ENCODE data around the gene BAIAP3.

BAIAP3 gene

DNA sequence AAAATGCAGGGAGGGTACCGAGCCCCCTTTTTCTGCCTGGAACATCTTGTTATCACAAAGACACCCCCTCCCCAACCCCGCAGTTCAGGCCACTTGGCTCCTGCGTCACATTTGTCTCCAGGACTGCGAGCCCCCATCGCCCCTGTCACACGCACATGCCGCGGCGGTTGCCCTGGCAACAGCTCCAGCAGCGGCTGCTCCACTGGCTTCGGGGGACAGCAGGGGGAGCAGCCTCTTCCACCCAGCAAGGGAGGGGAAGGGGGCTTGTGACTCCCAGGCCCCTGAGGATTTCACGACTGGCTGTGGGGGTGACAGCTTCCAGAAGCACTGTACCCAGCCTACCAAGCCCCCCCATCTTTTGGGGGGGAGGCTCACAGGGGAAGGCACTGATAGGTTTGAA is 2.6 kb downstream of the BAIAP3 start:
- Histone ChIP-seq H3K36me3 (ENCODE audit: control insufficient read depth, insufficient read depth, low read length) (no peaks in the 10 kb centered on the region), H3K27me3 (replicated peaks; ENCODE audit: control insufficient read depth, insufficient read depth, low read length) (peaks cover 3% of the 10 kb centered on the region; the same call in 1 of the 2 replicates), H3K4me3 (replicated peaks; ENCODE audit: low read depth, low read length) (no peak overlapping the region)
- DNase-seq (ENCODE audit: extremely low read depth, insufficient read length) = no peak
- TF ChIP-seq, protein P1, sequence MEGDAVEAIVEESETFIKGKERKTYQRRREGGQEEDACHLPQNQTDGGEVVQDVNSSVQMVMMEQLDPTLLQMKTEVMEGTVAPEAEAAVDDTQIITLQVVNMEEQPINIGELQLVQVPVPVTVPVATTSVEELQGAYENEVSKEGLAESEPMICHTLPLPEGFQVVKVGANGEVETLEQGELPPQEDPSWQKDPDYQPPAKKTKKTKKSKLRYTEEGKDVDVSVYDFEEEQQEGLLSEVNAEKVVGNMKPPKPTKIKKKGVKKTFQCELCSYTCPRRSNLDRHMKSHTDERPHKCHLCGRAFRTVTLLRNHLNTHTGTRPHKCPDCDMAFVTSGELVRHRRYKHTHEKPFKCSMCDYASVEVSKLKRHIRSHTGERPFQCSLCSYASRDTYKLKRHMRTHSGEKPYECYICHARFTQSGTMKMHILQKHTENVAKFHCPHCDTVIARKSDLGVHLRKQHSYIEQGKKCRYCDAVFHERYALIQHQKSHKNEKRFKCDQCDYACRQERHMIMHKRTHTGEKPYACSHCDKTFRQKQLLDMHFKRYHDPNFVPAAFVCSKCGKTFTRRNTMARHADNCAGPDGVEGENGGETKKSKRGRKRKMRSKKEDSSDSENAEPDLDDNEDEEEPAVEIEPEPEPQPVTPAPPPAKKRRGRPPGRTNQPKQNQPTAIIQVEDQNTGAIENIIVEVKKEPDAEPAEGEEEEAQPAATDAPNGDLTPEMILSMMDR (IDR thresholded peaks at IDR 0.05; ENCODE audit: insufficient read depth, low read length, poor library complexity, severe bottlenecking) = peak; percentile 15

DNA sequence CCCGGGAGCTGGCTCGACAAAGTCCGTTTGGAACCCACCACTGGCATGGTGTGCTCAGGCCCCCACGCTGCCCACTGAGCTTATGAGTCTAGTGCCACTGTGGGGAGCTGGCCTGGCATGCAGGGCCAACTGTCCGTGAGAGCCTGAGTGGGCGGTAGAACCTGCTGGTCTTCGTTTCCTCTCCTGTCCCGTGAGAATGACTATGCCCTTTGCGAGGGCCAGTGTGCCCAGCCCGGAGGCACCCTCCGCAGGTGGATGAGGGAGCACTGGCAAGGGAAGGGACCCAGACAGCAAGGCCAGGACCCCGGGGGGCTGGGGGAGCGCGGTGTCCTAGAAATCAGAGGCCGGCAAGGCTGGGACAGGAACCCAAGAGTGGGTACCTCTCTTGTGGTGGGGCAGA is 3.2 kb downstream of the BAIAP3 start:
- TF ChIP-seq, protein P1 (IDR thresholded peaks at IDR 0.05; ENCODE audit: insufficient read depth, low read length, poor library complexity, severe bottlenecking) = no peak
- Histone ChIP-seq H3K4me3 (replicated peaks; ENCODE audit: low read depth, low read length) (no peak overlapping the region), H3K36me3 (ENCODE audit: control insufficient read depth, insufficient read depth, low read length) (no peaks in the 10 kb centered on the region), H3K27me3 (replicated peaks; ENCODE audit: control insufficient read depth, insufficient read depth, low read length) (peaks cover 3% of the 10 kb centered on the region; the same call in 1 of the 2 replicates)
- DNase-seq (ENCODE audit: extremely low read depth, insufficient read length) = no peak

GRCh38 chr16:1337486-1337885 is 4.0 kb downstream of the BAIAP3 start:
- TF ChIP-seq, protein P1 (IDR thresholded peaks at IDR 0.05; ENCODE audit: insufficient read depth, low read length, poor library complexity, severe bottlenecking) = no peak
- H3K27me3 ChIP-seq (replicated peaks; ENCODE audit: control insufficient read depth, insufficient read depth, low read length) = peaks cover 3% of the 10 kb centered on the region; the same call in 1 of the 2 replicates

DNA sequence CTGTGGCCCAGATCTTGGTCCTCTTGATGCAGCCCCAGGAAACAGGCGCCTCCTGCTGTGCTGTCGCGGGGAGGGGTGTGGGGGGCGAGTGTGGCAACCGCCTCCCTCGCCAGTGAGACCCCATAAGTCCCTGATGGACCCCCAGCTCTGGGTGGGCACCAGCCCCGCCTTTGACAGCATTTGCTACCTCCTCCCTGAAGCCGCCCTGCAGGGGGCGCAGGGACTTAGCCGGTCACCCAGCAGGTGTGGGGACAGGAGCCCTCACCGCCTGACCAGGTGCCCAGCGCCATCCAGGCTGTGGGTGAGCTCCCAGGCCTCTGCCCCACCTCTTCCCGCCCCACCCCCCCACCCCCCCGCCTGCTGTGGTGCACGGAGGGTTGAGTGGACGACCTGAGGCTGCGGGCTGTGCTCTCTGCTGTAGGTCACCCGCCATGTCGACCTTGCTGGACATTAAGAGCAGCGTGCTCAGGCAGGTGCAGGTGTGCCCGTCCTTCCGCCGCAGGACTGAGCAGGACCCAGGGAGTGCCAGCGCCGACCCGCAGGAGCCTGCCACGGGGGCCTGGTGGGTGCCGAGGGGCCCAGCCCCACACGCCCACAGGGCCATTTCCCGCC is 4.8 kb downstream of the BAIAP3 start:
- Histone ChIP-seq H3K36me3 (ENCODE audit: control insufficient read depth, insufficient read depth, low read length) (no peaks in the 10 kb centered on the region), H3K27me3 (replicated peaks; ENCODE audit: control insufficient read depth, insufficient read depth, low read length) (peaks cover 3% of the 10 kb centered on the region; the same call in 1 of the 2 replicates), H3K4me3 (replicated peaks; ENCODE audit: low read depth, low read length) (no peak overlapping the region)
- DNase-seq (ENCODE audit: extremely low read depth, insufficient read length) = no peak
- TF ChIP-seq, protein P1 (IDR thresholded peaks at IDR 0.05; ENCODE audit: insufficient read depth, low read length, poor library complexity, severe bottlenecking) = peak; percentile 75

More at GRCh38 chr16:1337486-1337885, 4.0 kb downstream of the BAIAP3 start:
- DNase-seq (ENCODE audit: extremely low read depth, insufficient read length) = no peak
- Histone ChIP-seq H3K4me3 (replicated peaks; ENCODE audit: low read depth, low read length) (no peak overlapping the region), H3K36me3 (ENCODE audit: control insufficient read depth, insufficient read depth, low read length) (no peaks in the 10 kb centered on the region)

DNA sequence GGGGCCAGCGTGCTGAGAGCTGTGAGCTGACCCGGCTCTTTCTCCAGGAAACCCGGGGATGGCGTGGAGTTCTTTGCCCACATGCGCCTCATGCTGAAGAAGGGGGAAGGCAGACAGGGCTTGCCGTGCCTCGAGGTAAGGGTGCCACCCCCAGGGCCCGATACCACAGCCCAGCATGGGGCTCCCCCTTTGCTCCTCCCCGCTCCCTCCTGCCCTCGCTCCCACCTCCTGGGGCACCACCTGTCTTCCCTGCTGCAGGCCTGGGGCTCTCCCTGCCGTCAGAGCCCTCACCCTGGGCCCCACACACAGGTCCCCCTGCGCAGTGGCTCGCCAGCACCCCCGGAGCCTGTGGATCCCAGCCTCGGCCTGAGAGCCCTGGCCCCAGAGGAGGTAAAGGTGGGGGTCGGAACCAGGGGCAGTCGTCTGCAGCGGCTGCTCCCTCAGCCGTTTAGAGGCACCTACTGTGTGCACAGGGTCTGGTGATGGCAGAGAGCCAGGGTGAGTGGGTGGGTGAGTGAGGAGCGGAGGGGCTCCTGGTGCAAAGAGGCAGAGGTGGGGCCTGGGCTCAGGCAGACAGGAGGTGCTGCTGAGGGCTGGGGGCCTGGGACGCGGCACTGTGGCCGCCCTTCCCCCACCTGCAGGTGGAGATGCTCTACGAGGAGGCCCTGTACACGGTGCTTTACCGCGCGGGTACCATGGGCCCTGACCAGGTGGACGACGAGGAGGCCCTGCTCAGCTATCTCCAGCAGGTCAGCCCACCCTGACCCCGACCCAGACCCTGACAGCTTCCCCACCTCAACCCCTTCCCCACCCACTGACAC is 5.6 kb downstream of the BAIAP3 start:
- Histone ChIP-seq H3K36me3 (ENCODE audit: control insufficient read depth, insufficient read depth, low read length) (no peaks in the 10 kb centered on the region), H3K4me3 (replicated peaks; ENCODE audit: low read depth, low read length) (no peak overlapping the region), H3K27me3 (replicated peaks; ENCODE audit: control insufficient read depth, insufficient read depth, low read length) (peaks cover 3% of the 10 kb centered on the region; the same call in 1 of the 2 replicates)
- no peak for DNase-seq (ENCODE audit: extremely low read depth, insufficient read length)
- TF ChIP-seq, protein P1 (IDR thresholded peaks at IDR 0.05; ENCODE audit: insufficient read depth, low read length, poor library complexity, severe bottlenecking) = no peak
